HG03103 (cell line): ENCODE data around the gene FOXD4.
"Not testable (repeated sequence)": the region's sequence is repeated elsewhere in the genome, so short reads cannot be mapped to it uniquely, and the experiment has no call there.

ENCODE experiments used
- ATAC-seq: cut with Tn5 transposase; IDR thresholded peaks from one replicate; pipeline ENCODE4 v1.9.1; 2021; ENCODE audit warnings: low read depth; ENCODE audit not compliant: unreplicated experiment

The FOXD4 gene

GRCh38 chr9:117995-118467 is at the start of gene FOXD4:
FOXD4 (minus strand) TSS chr9:118417; CDS start chr9:118119, 298 bp downstream.
- not testable (repeated sequence) for ATAC-seq

DNA sequence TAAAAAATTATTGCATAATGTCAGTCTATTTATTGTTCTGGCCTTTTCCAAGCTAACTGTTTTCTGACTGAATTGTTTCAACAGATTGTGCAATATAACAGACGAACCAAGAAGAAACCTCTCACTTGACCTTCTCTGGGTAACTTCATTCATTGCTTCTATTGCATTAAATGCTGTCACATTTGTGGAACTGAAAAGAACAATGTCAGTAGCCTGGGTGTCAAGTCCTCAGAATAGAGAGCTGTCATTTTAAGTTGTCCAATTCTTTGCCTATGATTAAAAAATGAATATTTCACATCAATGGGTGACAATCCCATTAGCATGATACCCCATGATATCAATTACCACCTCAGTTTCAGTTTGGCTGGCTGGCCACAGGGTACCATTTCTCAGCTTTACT is 41.7 kb upstream of the FOXD4 start:
- not testable (repeated sequence) for ATAC-seq

DNA sequence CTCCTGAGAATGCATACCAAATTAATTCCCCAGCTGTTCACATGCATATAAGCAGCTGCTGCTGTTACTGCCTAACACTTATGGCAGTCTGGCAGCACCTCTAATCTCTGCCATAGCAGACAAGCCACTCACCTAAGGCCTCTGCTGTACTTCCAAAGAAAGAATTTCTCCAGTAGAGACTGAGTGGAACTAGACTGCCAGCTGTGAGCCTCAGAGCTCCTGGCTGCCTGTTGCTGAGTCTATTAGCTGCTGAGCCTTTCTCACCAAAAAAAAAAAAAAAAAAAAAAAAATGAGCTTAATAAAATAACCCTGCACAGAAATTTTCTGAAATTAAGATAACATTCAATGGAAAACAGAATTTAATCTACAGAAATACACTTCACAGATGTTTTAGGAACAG is 33.0 kb upstream of the FOXD4 start:
- not testable (repeated sequence) for ATAC-seq

DNA sequence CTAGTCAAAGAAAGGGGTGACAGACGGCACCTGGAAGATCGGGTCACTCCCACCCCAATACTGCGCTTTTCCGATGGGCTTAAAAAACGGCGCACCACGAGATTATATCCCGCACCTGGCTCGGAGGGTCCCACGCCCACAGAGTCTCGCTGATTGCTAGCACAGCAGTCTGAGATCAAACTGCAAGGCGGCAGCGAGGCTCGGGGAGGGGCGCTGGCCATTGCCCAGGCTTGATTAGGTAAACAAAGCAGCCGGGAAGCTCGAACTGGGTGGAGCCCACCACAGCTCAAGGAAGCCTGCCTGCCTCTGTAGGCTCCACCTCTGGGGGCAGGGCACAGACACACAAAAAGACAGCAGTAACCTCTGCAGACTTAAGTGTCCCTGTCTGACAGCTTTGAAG is 21.7 kb upstream of the FOXD4 start:
- not testable (repeated sequence) for ATAC-seq

- not testable (repeated sequence) for ATAC-seq
These were observed 848 bp downstream of the FOXD4 start for GRCh38 chr9:117144-117994.

- ATAC-seq: not testable (repeated sequence)
These were observed 1.8 kb downstream of the FOXD4 start for GRCh38 chr9:116239-117077.

DNA sequence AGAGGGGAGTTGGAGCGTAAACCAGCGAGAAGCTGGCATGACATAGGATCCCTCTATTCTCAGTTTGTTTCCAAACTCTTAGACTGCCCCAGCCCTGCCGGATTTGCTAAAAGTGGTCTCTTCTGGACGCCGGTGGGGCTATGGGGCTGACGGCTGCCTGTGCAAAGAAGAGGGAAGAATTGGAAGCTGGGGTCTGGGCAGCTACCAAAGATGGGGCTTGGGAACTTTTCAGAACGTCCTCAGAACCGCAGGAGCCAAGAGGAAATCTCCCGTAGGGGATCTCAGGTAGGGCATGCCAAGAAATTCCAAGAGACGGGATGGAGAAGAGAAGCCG is 3.1 kb downstream of the FOXD4 start:
- not testable (repeated sequence) for ATAC-seq

DNA sequence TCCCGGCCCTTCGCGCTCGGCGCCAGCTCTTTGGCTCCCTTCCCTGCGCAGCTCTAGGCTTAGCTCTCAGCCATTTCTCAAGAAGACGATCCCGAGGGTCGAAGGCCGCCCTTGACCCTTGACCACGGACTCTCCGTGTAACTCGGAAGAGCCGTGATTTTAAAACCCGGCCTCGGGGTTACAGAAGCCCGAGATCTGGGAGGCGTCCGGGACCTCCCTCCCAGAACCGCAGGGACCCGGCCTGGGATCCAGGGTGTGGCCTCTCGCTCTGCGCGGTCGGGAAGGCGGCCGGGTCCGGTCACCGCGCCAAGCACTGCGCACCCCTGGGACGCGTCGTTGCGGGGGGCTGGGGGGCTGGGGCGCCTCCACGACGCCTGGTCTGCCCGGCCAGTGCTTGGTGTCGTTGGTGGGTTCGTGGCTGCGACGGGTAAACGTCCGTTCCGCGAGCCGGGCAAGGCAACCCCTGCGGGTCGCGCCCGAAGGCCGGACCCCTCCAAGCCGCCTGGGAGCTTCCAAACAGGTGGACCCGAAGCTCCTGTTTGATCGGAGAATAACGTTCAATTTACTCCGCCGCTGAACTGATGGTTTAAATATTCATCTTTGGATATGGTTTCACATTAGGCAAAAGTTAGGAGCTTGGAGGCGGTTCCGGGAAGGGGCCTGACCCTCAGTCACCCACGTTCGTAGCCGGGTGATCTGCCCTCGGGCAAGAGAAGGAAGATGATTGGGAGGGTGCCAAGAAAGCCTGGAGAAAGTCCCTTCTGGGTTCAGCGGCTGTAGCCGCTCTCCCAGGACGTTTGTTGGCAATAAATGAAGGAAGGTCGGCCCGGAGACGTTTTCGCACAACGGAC is 3.7 kb downstream of the FOXD4 start:
- not testable (repeated sequence) for ATAC-seq

DNA sequence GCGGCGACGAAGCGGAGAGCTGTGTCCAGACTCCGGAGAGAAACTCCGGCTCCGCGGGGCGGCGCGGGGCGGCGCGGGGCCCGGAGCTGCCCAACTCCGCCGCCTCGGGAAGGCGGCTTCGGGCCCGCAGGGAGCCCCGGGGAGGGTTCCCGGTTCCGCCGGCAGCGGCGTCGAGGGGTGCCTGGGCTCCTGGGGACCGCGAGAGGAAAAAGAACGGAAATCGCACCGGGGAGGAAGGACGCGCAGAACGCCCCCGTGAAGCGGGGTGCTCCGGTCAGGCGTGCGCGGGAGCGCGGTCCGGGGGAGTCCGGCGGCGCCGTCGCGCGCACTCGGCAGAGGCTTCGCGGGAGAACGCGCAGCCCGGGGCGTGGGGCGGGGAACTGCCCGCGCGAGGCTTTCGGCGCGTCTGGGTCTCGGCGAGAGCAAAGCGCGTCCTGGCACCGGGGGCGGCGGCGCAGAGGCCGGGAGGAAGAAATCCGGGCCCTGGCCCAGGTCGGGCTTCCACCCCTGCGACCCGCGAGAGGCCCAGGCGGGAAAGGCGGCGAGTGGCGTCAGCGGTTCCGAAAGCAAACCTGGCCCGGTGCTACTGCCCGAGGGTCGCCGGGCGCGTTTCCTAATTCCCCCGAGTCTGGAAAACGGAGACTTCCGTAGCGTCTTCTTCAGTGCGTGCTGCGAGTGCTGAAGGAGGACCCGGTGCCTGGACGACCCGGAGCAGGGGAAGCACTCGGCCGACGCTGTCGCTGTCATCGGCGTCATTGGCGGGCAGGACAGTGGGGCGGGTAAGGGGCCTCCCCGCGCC is 4.5 kb downstream of the FOXD4 start:
- not testable (repeated sequence) for ATAC-seq

DNA sequence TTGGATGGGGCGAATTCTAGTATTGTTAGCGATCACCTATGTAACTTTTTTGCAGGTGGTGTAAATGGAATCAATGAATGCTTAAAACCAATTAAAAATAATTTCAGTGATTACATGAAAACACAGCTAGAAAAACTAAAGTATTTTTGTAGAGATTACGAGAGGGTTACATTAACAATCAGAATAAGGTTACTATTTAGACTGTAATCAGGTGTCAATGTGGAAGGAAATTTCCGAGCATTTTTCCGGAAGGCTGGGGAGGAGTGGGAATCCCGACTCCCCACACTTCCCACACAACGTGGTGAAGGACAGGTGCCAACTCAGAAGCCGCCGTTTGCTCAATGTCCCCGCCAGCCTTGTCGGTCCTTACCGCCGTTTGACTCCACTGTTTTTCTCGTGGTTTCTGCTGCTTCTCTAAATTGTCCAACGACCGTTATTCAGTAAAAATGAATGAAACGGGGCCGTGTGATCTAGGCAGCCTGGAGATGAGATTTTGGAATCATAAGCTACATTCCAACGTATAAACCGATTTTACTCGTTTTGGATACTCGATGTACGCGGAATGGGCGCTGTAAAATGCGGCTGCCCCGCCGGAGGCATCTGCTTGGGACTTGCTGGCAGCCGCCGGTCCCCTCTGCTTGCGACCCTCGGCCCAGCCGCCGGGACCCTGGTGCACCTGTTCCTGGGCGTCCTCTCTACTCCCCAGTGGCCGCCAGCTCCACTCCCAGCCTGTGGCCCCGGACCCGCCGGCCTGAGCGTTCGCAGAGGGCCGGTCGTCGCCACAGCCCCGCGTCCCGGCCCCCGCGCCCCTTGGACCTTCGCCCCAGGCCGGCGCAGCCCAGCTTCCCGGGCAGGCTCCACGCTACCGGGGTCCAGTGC is 5.4 kb downstream of the FOXD4 start:
- not testable (repeated sequence) for ATAC-seq

- ATAC-seq: not testable (repeated sequence)
These were observed 7.5 kb downstream of the FOXD4 start for GRCh38 chr9:110672-111071.

- not testable (repeated sequence) for ATAC-seq
These were observed 8.7 kb downstream of the FOXD4 start for GRCh38 chr9:109540-109939.

GRCh38 chr9:108742-109495 is 9.3 kb downstream of the FOXD4 start:
- not testable (repeated sequence) for ATAC-seq

DNA sequence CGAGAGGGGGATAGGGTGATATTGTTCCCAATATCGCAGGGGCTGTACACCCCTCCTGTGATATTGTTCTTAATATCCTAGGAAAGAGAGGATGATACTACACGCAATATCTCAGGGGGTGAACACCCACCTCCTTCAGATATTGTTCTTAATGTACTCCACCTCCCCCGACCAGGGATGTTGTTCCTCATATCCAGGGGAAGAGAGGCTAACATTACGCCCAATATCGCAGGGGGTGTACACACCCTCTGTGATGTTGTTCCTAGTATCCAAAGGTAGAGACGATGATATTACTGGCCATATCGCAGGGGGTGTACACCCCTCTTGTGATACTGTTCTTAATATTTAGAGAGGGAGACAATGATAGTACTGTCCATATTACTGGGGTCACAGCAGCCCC is 12.2 kb downstream of the FOXD4 start:
- ATAC-seq: not testable (repeated sequence)

DNA sequence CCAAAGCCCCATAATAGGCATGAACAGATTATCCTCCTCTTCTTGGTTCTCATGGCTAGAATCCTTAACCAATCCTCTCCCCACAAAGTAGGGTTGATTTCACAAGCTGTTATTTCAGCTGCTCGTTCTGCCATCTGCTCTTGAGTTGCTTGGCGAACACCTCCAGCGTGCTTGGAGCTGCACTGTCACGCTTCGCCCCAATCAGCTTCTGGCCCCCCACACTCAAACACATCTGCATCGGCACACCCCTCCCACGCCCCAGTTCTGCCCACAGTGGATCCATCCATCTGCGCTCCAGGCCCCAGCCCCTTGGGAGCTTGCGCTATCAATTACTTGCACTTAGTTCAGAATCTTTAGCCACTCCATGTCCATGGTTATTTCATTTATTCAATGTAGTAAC is 17.8 kb downstream of the FOXD4 start:
- not testable (repeated sequence) for ATAC-seq

- ATAC-seq: not testable (repeated sequence)
These were observed 18.4 kb downstream of the FOXD4 start for GRCh38 chr9:99867-100266.

DNA sequence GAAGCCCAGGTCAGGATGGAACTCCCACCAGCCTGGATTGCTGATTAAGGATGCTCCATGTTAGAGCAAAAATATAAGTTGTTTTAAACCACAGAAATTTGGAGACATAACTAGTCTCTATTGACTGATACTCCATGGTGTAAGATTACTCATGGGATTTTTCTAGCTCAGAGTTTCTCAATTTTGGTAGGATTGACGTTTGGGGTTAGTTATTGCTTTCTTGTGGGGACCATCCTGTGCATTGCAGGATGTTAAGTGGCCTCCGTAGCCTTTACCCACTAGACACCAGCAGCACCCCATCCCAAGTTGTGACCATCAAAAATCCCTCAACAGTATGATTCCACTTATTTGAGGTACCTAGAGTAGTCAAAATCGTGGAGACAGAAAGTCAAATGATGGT is 19.4 kb downstream of the FOXD4 start:
- not testable (repeated sequence) for ATAC-seq

DNA sequence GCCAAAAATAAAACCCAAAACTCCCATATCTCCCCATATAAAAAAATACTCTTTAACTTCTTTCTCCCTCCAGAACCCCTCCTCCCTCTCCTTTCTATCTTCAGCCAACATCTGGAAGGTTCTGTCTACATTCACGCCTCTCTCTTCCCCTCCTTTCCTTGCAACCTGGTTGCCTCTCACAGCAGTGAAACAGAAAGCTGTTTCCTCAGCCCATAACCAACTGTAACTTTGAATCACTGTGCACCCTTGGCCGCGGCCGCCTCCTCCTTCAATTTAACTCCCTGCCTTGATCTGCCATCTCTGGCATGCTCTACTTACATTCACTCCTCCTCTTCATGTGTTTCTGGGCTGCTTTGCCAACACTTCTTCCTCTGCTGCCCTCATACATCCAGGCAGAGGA is 23.2 kb downstream of the FOXD4 start:
- not testable (repeated sequence) for ATAC-seq
